ENCODE results near the gene SLC6A4. TPM values are rescaled to one million over a fixed set of nuclear protein-coding genes. Genes with fewer than 3 reads are reported as not detected.

The SLC6A4 gene
- total RNA-seq, 1 experiment from 2014 or later: not detected

GRCh38 chr17:30251931-30252330 lies 16.4 kb upstream of the SLC6A4 start:
- no peak for DNase-seq
- intact Hi-C loops (cut with micrococcal nuclease; ENCODE audit: unreplicated experiment): no loop called here
- CTCF ChIA-PET: no interaction called here
- no peak for TF ChIP-seq CTCF (IDR thresholded peaks at IDR 0.05; ENCODE audit: unreplicated experiment)
- no TSS peak for BruUV-seq (replicated peaks)
- no peak overlapping the region for H3K4me3 Mint-ChIP-seq (ENCODE audit: low read depth, unreplicated experiment)
- no peaks in the 10 kb centered on the region for H3K9me3 Mint-ChIP-seq (ENCODE audit: low read depth, unreplicated experiment)
- H3K27ac Mint-ChIP-seq (ENCODE audit: unreplicated experiment): no peak overlapping the region
- H3K4me1 Mint-ChIP-seq (ENCODE audit: low read depth, unreplicated experiment): no peaks in the 10 kb centered on the region
- H3K27me3 Mint-ChIP-seq (ENCODE audit: unreplicated experiment): no peaks in the 10 kb centered on the region
- no peaks in the 10 kb centered on the region for H3K36me3 Mint-ChIP-seq (ENCODE audit: insufficient read depth, unreplicated experiment)

- no peak overlapping the region for H3K4me3 Mint-ChIP-seq (ENCODE audit: low read depth, unreplicated experiment)
- no peaks in the 10 kb centered on the region for H3K4me1 Mint-ChIP-seq (ENCODE audit: low read depth, unreplicated experiment)
- H3K27ac Mint-ChIP-seq (ENCODE audit: unreplicated experiment): no peak overlapping the region
- H3K9me3 Mint-ChIP-seq (ENCODE audit: low read depth, unreplicated experiment): no peaks in the 10 kb centered on the region
- H3K36me3 Mint-ChIP-seq (ENCODE audit: insufficient read depth, unreplicated experiment): peaks cover 8% of the 10 kb centered on the region
- no TSS peak for BruUV-seq (replicated peaks)
- CTCF ChIA-PET: no interaction called here
- no peak for TF ChIP-seq CTCF (IDR thresholded peaks at IDR 0.05; ENCODE audit: unreplicated experiment)
- no peaks in the 10 kb centered on the region for H3K27me3 Mint-ChIP-seq (ENCODE audit: unreplicated experiment)
- intact Hi-C loops (cut with micrococcal nuclease; ENCODE audit: unreplicated experiment): no loop called here
- DNase-seq: no peak
These were observed 14.0 kb upstream of the SLC6A4 start for GRCh38 chr17:30249460-30249859.

- no TSS peak for BruUV-seq (replicated peaks)
- no peaks in the 10 kb centered on the region for H3K4me1 Mint-ChIP-seq (ENCODE audit: low read depth, unreplicated experiment)
- H3K27me3 Mint-ChIP-seq (ENCODE audit: unreplicated experiment): no peaks in the 10 kb centered on the region
- no peak overlapping the region for H3K4me3 Mint-ChIP-seq (ENCODE audit: low read depth, unreplicated experiment)
- DNase-seq: no peak
- CTCF ChIA-PET: no interaction called here
- intact Hi-C loops (cut with micrococcal nuclease; ENCODE audit: unreplicated experiment): no loop called here
- H3K36me3 Mint-ChIP-seq (ENCODE audit: insufficient read depth, unreplicated experiment): peaks cover 8% of the 10 kb centered on the region
- H3K27ac Mint-ChIP-seq (ENCODE audit: unreplicated experiment): no peak overlapping the region
- no peak for TF ChIP-seq CTCF (IDR thresholded peaks at IDR 0.05; ENCODE audit: unreplicated experiment)
- H3K9me3 Mint-ChIP-seq (ENCODE audit: low read depth, unreplicated experiment): no peaks in the 10 kb centered on the region
These were observed 13.3 kb upstream of the SLC6A4 start for GRCh38 chr17:30248786-30249185.

GRCh38 chr17:30246460-30246859 lies 11.0 kb upstream of the SLC6A4 start:
- intact Hi-C loops (cut with micrococcal nuclease; ENCODE audit: unreplicated experiment): no loop called here
- peaks cover 8% of the 10 kb centered on the region for H3K36me3 Mint-ChIP-seq (ENCODE audit: insufficient read depth, unreplicated experiment)
- CTCF ChIA-PET: interaction anchor here (0.6 kb wide), 1 partner anchor 37 kb away, joined by 5 read pairs; no protein-coding TSS in a partner anchor
- no peaks in the 10 kb centered on the region for H3K9me3 Mint-ChIP-seq (ENCODE audit: low read depth, unreplicated experiment)
- TF ChIP-seq CTCF (IDR thresholded peaks at IDR 0.05; ENCODE audit: unreplicated experiment): no peak
- no peaks in the 10 kb centered on the region for H3K27me3 Mint-ChIP-seq (ENCODE audit: unreplicated experiment)
- H3K4me3 Mint-ChIP-seq (ENCODE audit: low read depth, unreplicated experiment): no peak overlapping the region
- H3K4me1 Mint-ChIP-seq (ENCODE audit: low read depth, unreplicated experiment): no peaks in the 10 kb centered on the region
- H3K27ac Mint-ChIP-seq (ENCODE audit: unreplicated experiment): no peak overlapping the region
- DNase-seq: no peak
- no TSS peak for BruUV-seq (replicated peaks)

All from Calu3 (cell line).